NCI-H1048 (cell line): Measurements from ENCODE around the gene SLC6A9.

Experiments
- DNase-seq: peaks from one replicate; lab custom pipeline; 2025; lab: John Stamatoyannopoulos, UW

Gene SLC6A9

DNA sequence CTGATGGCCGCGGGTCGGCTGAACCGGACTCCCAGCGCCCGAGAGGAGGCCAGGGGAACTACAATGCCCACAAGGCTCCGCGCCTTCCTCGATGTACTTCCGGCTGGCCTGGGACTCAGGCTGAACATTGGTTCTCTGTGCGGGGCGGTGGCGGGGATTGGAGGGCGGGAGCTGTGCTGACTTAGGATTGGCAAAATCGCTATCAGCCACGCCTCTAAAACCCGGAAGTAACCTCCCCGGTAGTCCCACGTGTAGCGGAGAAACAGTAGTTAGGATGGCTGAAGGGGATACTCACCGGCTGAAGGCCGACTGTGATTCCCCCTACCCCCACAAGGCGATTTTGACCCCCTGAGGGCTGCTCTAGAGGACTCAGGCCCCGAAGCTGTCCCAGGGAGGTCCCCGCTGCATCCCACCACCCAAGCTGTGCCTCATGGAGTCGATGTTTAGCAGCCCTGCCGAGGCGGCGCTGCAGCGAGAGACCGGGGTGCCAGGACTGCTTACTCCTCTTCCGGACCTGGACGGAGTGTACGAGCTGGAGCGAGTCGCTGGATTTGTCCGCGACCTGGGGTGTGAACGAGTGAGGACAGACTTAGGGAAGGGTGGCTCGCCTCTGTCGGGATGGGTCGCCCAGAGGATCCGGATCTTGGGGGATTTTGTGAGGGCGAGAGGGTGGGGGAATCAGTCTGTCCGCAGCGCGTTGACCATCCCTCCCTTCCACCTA lies 61.4 kb downstream of the SLC6A9 start, which contains the start of gene DPH2:
Gene DPH2, plus strand, starts transcription at position 265 of the 721 bp plus-strand sequence. Its CDS starts 166 bp downstream, at position 431.
- peak; percentile 89 for DNase-seq

- no peak for DNase-seq
These were observed 61.9 kb downstream of the SLC6A9 start for GRCh38 chr1:43969416-43969745.

GRCh38 chr1:43968348-43968948 lies 62.8 kb downstream of the SLC6A9 start:
- no peak for DNase-seq

DNA sequence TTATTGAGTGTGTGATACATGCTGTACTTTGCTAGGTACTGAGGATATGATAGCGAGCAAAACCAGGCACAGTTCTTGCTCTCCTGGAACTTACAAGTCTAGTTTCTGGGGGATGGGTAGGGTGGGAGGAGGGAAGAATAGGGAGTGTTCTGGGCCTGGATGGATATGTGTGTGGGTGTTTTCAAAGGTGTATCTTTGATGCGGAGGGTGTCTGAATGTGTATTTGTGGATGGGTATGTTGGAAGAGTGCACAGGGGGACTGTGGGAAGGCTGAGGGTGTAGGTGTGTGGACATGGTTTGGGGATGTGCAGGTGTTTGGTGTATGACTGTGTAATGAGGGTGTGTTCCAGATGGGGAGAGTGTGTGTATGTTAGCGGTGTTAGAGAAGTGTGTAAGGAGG lies 65.9 kb downstream of the SLC6A9 start:
- DNase-seq = no peak

- DNase-seq = no peak
These were observed 67.4 kb downstream of the SLC6A9 start for GRCh38 chr1:43963890-43964289.

- DNase-seq = no peak
These were observed 68.3 kb downstream of the SLC6A9 start for GRCh38 chr1:43963006-43963405.

GRCh38 chr1:43962324-43962723 lies 68.9 kb downstream of the SLC6A9 start:
- no peak for DNase-seq

DNA sequence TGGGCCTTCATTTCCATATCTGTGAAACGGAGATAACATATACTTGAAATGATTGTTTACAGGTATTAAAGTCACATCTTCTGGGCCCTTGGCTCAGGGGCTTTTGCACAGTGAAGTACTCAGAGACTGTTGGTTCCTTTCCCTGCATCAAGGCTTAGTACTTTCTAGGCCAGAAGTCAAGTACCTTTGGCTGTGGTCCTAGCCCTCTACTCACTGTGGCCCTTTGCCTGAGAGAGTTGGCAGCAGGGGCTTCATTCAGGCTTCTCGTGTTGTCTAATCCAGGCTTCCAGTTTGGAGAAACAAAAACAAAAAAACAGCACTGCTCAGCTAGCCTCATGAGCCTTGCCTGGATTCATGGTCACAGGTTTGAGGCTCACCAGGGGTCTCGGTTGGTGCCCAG lies 69.6 kb downstream of the SLC6A9 start:
- DNase-seq = no peak

GRCh38 chr1:43960798-43961197 lies 70.5 kb downstream of the SLC6A9 start:
- no peak for DNase-seq

DNA sequence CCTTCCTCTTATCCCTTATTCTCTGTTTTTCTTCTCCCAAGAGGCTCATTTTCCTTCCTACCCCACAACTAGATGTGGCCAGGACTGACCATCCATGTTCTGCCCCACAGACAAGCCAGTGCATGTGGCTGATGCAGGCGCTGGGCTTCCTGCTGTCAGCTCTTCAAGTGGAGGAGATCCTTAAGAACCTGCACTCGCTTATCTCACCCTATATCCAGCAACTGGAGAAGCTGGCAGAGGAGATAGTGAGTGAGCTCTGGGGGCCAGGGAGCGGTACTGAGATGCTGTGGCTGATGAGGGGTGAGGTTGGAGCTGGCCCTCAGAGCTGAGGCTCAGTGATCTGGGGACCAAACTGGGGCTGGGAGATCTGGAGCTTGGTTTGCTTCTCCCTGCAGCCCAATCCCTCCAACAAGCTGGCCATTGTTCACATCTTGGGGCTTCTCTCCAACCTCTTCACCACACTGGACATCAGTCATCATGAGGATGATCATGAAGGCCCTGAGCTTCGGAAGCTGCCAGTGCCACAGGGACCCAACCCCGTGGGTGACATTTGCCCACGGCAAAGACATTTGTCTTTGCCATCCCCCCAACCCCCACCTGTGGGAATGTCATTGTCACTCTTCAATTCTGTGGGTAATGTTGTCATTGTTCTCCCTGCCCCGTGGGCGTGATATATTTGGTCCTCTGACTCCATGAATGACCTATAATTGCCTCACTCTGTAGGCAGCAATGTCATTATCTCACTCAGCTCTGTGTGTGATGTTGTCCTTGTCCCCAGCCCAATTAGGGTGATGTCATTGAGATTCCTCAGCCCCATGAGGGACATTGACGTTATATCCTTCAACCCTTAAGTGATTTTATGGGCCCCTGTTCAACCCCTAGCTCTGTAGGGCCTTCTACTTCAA lies 72.7 kb downstream of the SLC6A9 start:
- no peak for DNase-seq

DNA sequence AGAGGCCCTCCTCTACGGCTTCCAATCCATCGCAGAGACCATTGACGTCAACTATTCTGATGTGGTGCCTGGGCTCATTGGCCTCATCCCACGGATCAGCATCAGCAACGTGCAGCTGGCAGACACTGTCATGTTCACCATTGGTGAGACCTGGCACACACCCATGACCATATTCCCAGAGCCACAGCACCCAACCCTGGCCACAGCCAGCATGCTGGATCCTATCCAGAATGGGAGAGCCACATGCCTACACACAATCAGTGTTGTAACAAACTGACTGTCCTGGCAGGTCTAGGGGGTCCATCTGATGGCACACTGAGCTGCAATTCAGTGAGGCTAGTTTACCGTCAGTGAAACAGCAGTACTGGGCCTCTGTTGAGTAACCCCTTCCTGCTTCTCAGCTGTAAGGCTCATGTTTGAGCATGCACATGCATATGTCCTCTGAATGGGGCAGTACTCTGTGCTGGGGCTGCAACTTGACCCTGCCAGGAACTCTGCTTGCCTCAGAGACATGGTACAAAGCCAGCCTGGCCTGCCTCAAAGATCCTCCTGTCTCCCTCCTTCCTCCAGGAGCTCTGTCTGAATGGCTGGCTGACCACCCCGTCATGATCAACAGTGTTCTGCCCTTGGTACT lies 73.7 kb downstream of the SLC6A9 start:
- no peak for DNase-seq

DNA sequence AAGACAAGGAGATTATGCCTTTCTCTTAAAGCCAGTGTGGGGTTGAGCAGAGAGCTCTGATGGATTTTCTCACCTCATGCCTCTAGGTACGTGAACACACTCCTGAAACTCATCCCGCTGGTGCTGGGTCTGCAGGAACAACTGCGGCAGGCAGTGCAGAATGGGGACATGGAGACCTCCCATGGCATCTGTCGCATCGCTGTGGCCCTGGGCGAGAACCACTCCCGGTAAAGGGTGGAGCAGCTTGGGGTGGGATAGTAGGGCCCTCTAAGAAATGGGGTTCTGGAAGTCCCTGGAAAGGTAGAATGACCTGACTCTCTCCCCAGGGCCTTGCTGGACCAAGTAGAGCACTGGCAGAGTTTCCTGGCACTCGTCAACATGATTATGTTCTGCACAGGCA lies 75.0 kb downstream of the SLC6A9 start:
- no peak for DNase-seq

- no peak for DNase-seq
These were observed 77.2 kb downstream of the SLC6A9 start for GRCh38 chr1:43954036-43954435.

DNA sequence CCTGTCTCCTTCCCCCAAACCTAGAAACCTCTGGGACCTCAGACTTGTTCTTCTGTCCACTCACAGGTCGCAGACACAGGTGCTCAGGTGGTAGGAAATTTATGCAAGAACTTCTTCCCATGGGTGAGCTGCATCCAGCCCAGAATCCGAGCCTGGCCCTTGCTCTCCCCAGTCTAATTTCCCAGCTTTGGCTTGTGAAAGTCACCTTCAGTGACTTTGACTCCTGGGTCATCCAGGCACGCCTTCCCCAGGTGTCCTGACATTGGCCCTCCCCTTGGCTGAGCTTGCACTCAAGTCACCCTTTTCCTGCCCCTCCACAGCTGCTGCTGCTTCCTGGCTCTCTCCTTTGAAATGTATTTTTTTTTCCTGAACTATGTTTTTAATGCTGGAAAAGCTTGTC lies 77.9 kb downstream of the SLC6A9 start:
- no peak for DNase-seq

DNA sequence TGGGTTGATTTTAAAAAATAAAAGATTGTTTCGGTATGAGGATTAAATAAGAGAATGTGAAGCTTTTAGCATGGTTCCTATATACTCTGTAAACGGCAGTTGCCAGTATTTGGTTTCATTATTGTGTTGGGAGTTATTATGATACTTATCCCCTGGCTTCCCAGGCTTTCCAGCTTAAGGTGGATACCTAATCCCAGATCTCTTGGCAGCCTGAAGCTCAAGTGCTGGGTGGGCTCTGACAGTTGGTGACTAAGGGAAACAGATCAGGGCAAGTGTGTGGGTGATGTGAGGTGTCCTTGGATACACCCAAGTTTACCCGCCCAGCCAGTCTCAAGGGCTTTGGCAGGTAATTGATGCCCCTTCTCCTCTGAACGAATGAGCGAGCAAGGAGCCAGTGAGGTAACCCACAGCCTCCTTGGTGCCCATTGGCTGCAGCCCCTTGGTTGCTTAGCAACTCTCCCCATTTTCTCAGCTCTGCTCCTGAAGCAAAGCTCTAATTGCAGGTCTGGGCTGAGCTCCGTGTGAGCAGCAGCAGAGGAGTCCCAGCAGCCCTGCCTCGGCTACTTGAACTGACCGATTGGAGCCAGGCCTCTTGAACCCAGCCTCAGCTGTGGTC lies 78.4 kb downstream of the SLC6A9 start:
- no peak for DNase-seq

- no peak for DNase-seq
These were observed 80.0 kb downstream of the SLC6A9 start for GRCh38 chr1:43951021-43951985.

DNA sequence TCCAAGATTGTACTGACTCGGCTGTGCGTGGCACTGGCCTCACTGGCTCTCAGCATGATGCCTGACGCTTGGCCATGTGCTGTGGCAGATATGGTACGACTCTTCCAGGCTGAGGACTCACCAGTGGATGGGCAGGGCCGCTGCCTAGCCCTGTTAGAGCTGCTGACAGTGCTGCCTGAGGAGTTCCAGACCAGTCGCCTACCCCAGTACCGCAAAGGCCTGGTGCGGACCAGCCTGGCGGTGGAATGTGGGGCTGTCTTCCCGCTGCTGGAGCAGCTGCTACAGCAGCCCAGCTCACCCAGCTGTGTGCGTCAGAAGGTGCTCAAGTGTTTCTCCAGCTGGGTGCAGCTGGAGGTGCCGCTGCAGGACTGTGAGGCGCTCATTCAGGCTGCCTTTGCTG lies 81.6 kb downstream of the SLC6A9 start:
- no peak for DNase-seq

GRCh38 chr1:43947874-43948437 lies 83.3 kb downstream of the SLC6A9 start:
- no peak for DNase-seq

- DNase-seq = no peak
These were observed 84.0 kb downstream of the SLC6A9 start for GRCh38 chr1:43947061-43947873.
